Measurements from ENCODE around the gene KRT76.

The KRT76 gene

GRCh38 chr12:52724384-52724783, 52.8 kb downstream of the KRT76 start:
- DNase-seq = no peak

GRCh38 chr12:52722680-52723079, 54.5 kb downstream of the KRT76 start:
- no peak for DNase-seq

GRCh38 chr12:52721838-52722470, 55.2 kb downstream of the KRT76 start:
- DNase-seq = no peak

- DNase-seq = no peak
Measured at GRCh38 chr12:52720365-52720886, 56.7 kb downstream of the KRT76 start.
